Type B pancreatic cell (in vitro differentiated cells): ENCODE measurements around the gene PALB2. TPM values are rescaled to one million over a fixed set of nuclear protein-coding genes. Genes with fewer than 3 reads are reported as not detected.

Source experiments
- DNase-seq: peaks from one replicate; pipeline ENCODE4 v3.0.0; 2021; ENCODE audit warnings: mixed read lengths; ENCODE audit not compliant: unreplicated experiment; ENCODE audit errors: extremely low spot score
- H3K27ac Mint-ChIP-seq: 2 replicates; pipeline ENCODE4 v1.8.0; 2021; ENCODE audit warnings: mild to moderate bottlenecking, mixed read lengths
- H3K27me3 Mint-ChIP-seq: 2 replicates; pipeline ENCODE4 v1.8.0; 2021; ENCODE audit warnings: mixed read lengths
- H3K36me3 Mint-ChIP-seq: 2 replicates; pipeline ENCODE4 v1.8.0; 2021; ENCODE audit warnings: mixed read lengths
- H3K4me1 Mint-ChIP-seq: one replicate; pipeline ENCODE4 v1.8.0; 2021; ENCODE audit warnings: mixed read lengths; ENCODE audit not compliant: unreplicated experiment
- H3K4me3 Mint-ChIP-seq: 2 replicates; pipeline ENCODE4 v1.8.0; 2021; ENCODE audit warnings: mild to moderate bottlenecking, mixed read lengths
- H3K9me3 Mint-ChIP-seq: 2 replicates; pipeline ENCODE4 v1.8.0; 2021; ENCODE audit warnings: mixed read lengths
- CTCF ChIP-seq: fragments of 200-600 bp; sonication (generic); conservative IDR thresholded peaks from 2 replicates; pipeline ENCODE4 v1.5.0; 2021; ENCODE audit warnings: antibody characterized with exemption, mild to moderate bottlenecking
- total RNA-seq: library from RNA; stranded (reverse); gene quantifications from 2 replicates; pipeline ENCODE4 v1.2.1, GENCODE V29; 2021; ENCODE audit warnings: low replicate concordance

PALB2 gene
- total RNA-seq, 1 donor from 2014 or later = 19.3 TPM

- Mint-ChIP-seq H3K27me3 (no peaks in the 10 kb centered on the region), H3K27ac (peak within 1 kb of the TSS; percentile 67), H3K36me3 (peaks cover 9% of the 10 kb centered on the region), H3K4me3 (peak within 1 kb of the TSS; percentile 92), H3K9me3 (no peaks in the 10 kb centered on the region), H3K4me1 (no peaks in the 10 kb centered on the region)
- TF ChIP-seq CTCF = peak; percentile 100
- DNase-seq = peak; percentile 91
Measured at GRCh38 chr16:23595951-23596720, 45.0 kb downstream of the PALB2 start, which contains the start of gene NDUFAB1. NDUFAB1 (minus strand) TSS chr16:23596316; CDS start chr16:23596290, 26 bp downstream.

DNA sequence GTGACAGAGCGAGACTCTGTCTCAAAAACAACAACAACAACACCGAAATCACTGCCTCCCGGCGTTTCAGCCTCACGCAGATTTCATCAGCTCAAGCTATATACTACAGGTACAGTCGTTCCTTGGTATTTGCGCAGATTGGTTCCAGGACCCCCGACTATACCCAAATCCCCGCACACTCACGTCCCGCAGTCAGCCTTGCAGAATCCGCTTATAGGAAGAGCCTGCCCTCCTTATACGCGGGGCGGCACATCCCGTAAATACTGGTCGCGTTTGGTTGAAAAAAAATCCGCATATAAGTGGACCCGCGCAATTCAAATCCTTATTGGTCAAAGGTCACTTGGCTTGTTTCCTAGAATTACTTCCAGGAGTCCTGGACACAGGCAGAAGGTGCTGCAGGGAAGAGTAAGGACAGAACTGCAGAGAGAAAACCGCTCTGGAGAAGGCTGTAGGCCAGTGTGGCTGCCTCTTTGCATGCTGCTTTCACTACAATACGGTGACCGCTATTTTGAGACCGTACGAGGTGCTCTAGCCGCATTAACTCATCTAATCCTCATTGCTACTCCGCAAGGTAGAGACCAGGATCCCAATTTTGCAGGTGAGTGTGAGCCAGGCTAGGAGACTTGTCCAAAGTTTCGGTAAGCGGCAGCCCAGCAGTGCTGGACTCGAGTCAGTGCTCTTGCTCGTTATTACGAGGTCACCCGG, 45.7 kb downstream of the PALB2 start:
- Mint-ChIP-seq H3K27ac (peak overlapping the region; percentile 67), H3K9me3 (no peaks in the 10 kb centered on the region), H3K27me3 (no peaks in the 10 kb centered on the region), H3K4me3 (peak overlapping the region; percentile 92), H3K4me1 (no peaks in the 10 kb centered on the region), H3K36me3 (peaks cover 14% of the 10 kb centered on the region)
- TF ChIP-seq CTCF = no peak
- no peak for DNase-seq

GRCh38 chr16:23594186-23594585, 46.9 kb downstream of the PALB2 start:
- H3K4me3 Mint-ChIP-seq = no peak overlapping the region
- no peaks in the 10 kb centered on the region for H3K4me1 Mint-ChIP-seq
- no peaks in the 10 kb centered on the region for H3K27me3 Mint-ChIP-seq
- TF ChIP-seq CTCF = no peak
- H3K36me3 Mint-ChIP-seq = peaks cover 17% of the 10 kb centered on the region
- no peak for DNase-seq
- H3K27ac Mint-ChIP-seq = no peak overlapping the region
- H3K9me3 Mint-ChIP-seq = no peaks in the 10 kb centered on the region

GRCh38 chr16:23590181-23590580, 50.9 kb downstream of the PALB2 start:
- Mint-ChIP-seq H3K9me3 (no peaks in the 10 kb centered on the region), H3K4me1 (no peaks in the 10 kb centered on the region), H3K27ac (no peak overlapping the region), H3K4me3 (no peak overlapping the region), H3K36me3 (peaks cover 18% of the 10 kb centered on the region), H3K27me3 (no peaks in the 10 kb centered on the region)
- TF ChIP-seq CTCF = no peak
- no peak for DNase-seq

- Mint-ChIP-seq H3K36me3 (peaks cover 23% of the 10 kb centered on the region), H3K4me3 (no peak overlapping the region), H3K4me1 (no peaks in the 10 kb centered on the region), H3K27ac (no peak overlapping the region), H3K27me3 (no peaks in the 10 kb centered on the region), H3K9me3 (no peaks in the 10 kb centered on the region)
- TF ChIP-seq CTCF = no peak
- no peak for DNase-seq
Measured at GRCh38 chr16:23587726-23588125, 53.4 kb downstream of the PALB2 start.
